Measurements from ENCODE around the gene SYF2.

DNA sequence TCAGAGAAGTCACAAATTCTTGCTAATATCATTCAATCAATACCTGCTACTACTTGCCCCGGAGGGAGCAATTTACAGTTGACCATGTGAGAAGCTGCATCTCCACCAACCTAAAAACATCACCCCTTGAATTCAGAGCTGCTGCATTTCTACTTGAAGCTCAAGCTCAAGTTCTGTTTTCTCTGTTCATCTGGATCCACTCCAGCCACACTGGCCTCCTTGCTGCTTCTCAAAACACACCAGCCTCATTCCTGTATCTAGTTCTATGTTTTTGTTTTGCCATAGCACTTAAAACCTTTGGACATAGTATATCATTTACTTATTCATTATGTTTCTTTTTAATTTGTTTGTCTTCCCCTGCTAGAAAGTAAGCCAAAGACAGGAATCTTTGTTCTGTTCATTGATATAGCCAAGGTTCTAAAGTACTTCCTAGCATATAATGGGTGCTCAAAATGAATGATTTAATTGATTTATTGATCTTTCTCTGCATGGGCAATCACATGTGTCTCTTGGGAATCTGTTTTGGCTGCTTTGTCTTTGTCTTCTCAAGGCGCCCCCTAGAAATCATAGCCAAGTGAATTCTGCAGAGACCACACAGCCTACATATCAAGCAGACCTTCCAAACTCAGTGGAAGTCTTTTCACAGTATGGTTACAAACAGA, 23.6 kb downstream of the SYF2 start:
- TF ChIP-seq EP300 (IDR thresholded peaks at IDR 0.05) (no peak), POLR2A (IDR thresholded peaks at IDR 0.05) (no peak)
- TF ChIP-seq, protein P1, sequence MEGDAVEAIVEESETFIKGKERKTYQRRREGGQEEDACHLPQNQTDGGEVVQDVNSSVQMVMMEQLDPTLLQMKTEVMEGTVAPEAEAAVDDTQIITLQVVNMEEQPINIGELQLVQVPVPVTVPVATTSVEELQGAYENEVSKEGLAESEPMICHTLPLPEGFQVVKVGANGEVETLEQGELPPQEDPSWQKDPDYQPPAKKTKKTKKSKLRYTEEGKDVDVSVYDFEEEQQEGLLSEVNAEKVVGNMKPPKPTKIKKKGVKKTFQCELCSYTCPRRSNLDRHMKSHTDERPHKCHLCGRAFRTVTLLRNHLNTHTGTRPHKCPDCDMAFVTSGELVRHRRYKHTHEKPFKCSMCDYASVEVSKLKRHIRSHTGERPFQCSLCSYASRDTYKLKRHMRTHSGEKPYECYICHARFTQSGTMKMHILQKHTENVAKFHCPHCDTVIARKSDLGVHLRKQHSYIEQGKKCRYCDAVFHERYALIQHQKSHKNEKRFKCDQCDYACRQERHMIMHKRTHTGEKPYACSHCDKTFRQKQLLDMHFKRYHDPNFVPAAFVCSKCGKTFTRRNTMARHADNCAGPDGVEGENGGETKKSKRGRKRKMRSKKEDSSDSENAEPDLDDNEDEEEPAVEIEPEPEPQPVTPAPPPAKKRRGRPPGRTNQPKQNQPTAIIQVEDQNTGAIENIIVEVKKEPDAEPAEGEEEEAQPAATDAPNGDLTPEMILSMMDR (IDR thresholded peaks at IDR 0.05): no peak

All from tibial nerve (tissue), 4 donors.